Measurements from ENCODE around the gene KRTAP5-1. TPM values are rescaled to one million over a fixed set of nuclear protein-coding genes. Genes with fewer than 3 reads are reported as not detected.
A peak's percentile ranks its signal among the peaks of the same experiment; 100 is the strongest.
"Not testable (repeated sequence)": the region's sequence is repeated elsewhere in the genome, so short reads cannot be mapped to it uniquely, and the experiment has no call there.

KRTAP5-1 gene
- total RNA-seq, 1 experiment from 2014 or later = not detected

- Histone ChIP-seq H3K9me3 (replicated peaks) (no peaks in the 10 kb centered on the region), H3K36me3 (no peaks in the 10 kb centered on the region), H3K4me3 (no peak within 1 kb of the TSS), H3K27me3 (no peaks in the 10 kb centered on the region), H3K27ac (no peak within 1 kb of the TSS), H3K4me1 (no peaks in the 10 kb centered on the region)
- DNase-seq = no peak
Observed at GRCh38 chr11:1608363-1608762, 23.3 kb upstream of the KRTAP5-1 start, which contains the start of gene KRTAP5-3. Gene KRTAP5-3 (minus strand): TSS chr11:1608463. CDS start chr11:1608385, 78 bp downstream.

GRCh38 chr11:1607901-1608300 lies 22.8 kb upstream of the KRTAP5-1 start:
- not testable (repeated sequence) for H3K27me3 ChIP-seq; H3K4me1 ChIP-seq; H3K9me3 ChIP-seq (replicated peaks); H3K36me3 ChIP-seq; H3K27ac ChIP-seq; H3K4me3 ChIP-seq
- peak in 1 of 2 experiments; percentile 50 for DNase-seq

DNA sequence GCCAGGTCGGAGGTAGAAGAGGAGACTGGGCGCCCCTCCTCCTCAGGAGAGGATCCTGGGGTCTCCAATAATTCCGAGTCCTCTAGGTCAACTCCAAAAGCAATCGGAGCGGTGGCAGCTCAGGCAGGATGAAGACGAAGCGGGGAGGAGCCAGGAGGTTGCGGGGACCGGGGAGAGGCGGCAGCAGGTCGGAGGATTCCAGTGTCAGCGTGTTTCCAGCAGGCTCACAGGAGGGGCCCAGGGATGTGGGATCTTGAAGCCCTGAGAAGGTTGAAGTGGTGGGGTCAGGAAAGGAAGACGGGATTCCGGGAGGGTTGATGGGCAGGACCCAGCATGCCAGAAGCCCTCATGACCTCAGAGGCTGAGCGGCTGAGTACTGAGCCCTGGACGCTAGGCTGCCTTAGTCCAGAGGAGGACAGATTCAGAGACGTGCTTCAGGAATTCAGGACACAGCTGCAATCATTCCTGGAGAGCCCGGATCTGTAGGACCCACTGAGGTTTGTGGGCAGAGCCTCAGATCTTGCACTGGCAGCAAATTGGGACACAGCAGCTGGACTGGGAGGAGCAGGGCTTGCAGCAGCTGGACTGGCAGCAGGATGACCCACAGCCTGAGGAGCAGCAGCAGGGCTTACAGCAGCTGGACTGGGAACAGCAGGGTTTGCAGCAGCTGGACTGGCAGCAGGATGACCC lies 22.2 kb upstream of the KRTAP5-1 start:
- DNase-seq = peak; percentile 44 to 45
- H3K27me3 ChIP-seq; H3K27ac ChIP-seq; H3K9me3 ChIP-seq (replicated peaks); H3K4me1 ChIP-seq; H3K36me3 ChIP-seq; H3K4me3 ChIP-seq: not testable (repeated sequence)

- H3K9me3 ChIP-seq (replicated peaks); H3K4me1 ChIP-seq; DNase-seq; H3K36me3 ChIP-seq; H3K27ac ChIP-seq; H3K4me3 ChIP-seq; H3K27me3 ChIP-seq: not testable (repeated sequence)
Observed at GRCh38 chr11:1605923-1606322, 20.8 kb upstream of the KRTAP5-1 start.

GRCh38 chr11:1604711-1605110 lies 19.6 kb upstream of the KRTAP5-1 start:
- no peak for DNase-seq

GRCh38 chr11:1604181-1604580 lies 19.1 kb upstream of the KRTAP5-1 start:
- Histone ChIP-seq H3K27me3 (no peaks in the 10 kb centered on the region), H3K27ac (no peak overlapping the region), H3K36me3 (no peaks in the 10 kb centered on the region), H3K4me1 (no peaks in the 10 kb centered on the region), H3K4me3 (no peak overlapping the region), H3K9me3 (replicated peaks) (no peaks in the 10 kb centered on the region)
- DNase-seq = no peak

More at GRCh38 chr11:1604711-1605110, 19.6 kb upstream of the KRTAP5-1 start:
- no peaks in the 10 kb centered on the region for H3K9me3 ChIP-seq (replicated peaks)
- H3K27me3 ChIP-seq = no peaks in the 10 kb centered on the region
- no peak overlapping the region for H3K4me3 ChIP-seq
- no peaks in the 10 kb centered on the region for H3K36me3 ChIP-seq
- no peaks in the 10 kb centered on the region for H3K4me1 ChIP-seq
- H3K27ac ChIP-seq = no peak overlapping the region

GRCh38 chr11:1603629-1604028 lies 18.5 kb upstream of the KRTAP5-1 start:
- H3K36me3 ChIP-seq = no peaks in the 10 kb centered on the region
- no peaks in the 10 kb centered on the region for H3K4me1 ChIP-seq
- H3K27ac ChIP-seq = no peak overlapping the region
- H3K4me3 ChIP-seq = no peak overlapping the region
- H3K27me3 ChIP-seq = no peaks in the 10 kb centered on the region
- no peak for DNase-seq
- no peaks in the 10 kb centered on the region for H3K9me3 ChIP-seq (replicated peaks)

- H3K27me3 ChIP-seq; DNase-seq; H3K4me1 ChIP-seq; H3K36me3 ChIP-seq; H3K27ac ChIP-seq; H3K4me3 ChIP-seq; H3K9me3 ChIP-seq (replicated peaks): not testable (repeated sequence)
Observed at GRCh38 chr11:1601663-1602062, 16.6 kb upstream of the KRTAP5-1 start.

DNA sequence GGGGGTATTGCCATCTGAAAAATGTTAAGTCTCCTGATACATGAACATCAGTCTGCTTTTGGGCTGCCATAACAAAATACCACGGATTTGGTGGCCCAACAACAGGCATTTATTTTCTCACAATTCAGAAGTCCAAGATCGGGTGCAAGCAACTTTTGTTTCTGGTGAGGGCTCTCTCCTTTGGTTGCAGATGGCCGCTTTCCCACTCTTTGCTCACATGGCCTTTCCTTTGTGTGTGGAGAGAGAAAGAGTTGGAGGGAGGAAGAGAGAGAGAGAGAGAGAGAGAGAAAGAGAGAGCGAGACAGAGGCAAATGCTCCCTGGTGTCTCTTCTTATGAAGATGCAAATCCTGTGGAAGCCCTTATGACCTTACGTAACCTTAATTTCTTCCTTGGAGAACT lies 15.5 kb upstream of the KRTAP5-1 start:
- DNase-seq = no peak
- no peaks in the 10 kb centered on the region for H3K9me3 ChIP-seq (replicated peaks)
- no peaks in the 10 kb centered on the region for H3K4me1 ChIP-seq
- H3K27me3 ChIP-seq = no peaks in the 10 kb centered on the region
- H3K4me3 ChIP-seq = no peak overlapping the region
- H3K27ac ChIP-seq = no peak overlapping the region
- no peaks in the 10 kb centered on the region for H3K36me3 ChIP-seq

GRCh38 chr11:1598816-1599215 lies 13.7 kb upstream of the KRTAP5-1 start:
- Histone ChIP-seq H3K27me3 (peaks cover 2% of the 10 kb centered on the region; the same call in 1 of the 2 replicates), H3K9me3 (replicated peaks) (no peaks in the 10 kb centered on the region), H3K36me3 (no peaks in the 10 kb centered on the region), H3K27ac (no peak overlapping the region), H3K4me1 (no peaks in the 10 kb centered on the region), H3K4me3 (no peak overlapping the region)
- no peak for DNase-seq

- H3K4me3 ChIP-seq; H3K27ac ChIP-seq; H3K27me3 ChIP-seq; H3K36me3 ChIP-seq; H3K9me3 ChIP-seq (replicated peaks); H3K4me1 ChIP-seq; DNase-seq: not testable (repeated sequence)
Observed at GRCh38 chr11:1598406-1598805, 13.3 kb upstream of the KRTAP5-1 start.

DNA sequence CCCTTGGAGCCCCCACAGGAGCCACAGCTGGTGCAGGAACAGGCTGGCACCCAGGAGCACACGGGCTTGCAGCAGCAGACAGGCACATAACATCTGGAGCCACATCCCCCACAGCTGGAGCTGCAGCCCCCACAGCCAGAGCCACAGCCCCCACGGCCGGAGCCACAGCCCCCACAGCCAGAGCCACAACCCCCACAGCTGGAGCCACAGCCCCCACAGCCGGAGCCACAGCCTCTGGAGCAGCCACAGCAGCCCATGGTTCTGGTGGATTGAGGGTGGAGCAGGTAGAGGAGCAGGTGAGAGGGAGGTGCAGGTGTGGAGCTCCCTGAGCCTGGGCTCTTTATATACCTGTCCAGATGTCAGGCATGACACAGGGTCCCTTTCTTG lies 12.9 kb upstream of the KRTAP5-1 start, which contains the start of gene KRTAP5-2:
TSS of gene KRTAP5-2 (minus strand) at position 301 of the 387 bp plus-strand sequence. CDS start at position 257, 44 bp downstream.
- H3K9me3 ChIP-seq (replicated peaks) = no peaks in the 10 kb centered on the region
- H3K27ac ChIP-seq = no peak within 1 kb of the TSS
- no peaks in the 10 kb centered on the region for H3K4me1 ChIP-seq
- H3K4me3 ChIP-seq = no peak within 1 kb of the TSS
- DNase-seq = no peak
- H3K36me3 ChIP-seq = no peaks in the 10 kb centered on the region
- peaks cover 5% of the 10 kb centered on the region; the same call in 1 of the 2 replicates for H3K27me3 ChIP-seq

DNA sequence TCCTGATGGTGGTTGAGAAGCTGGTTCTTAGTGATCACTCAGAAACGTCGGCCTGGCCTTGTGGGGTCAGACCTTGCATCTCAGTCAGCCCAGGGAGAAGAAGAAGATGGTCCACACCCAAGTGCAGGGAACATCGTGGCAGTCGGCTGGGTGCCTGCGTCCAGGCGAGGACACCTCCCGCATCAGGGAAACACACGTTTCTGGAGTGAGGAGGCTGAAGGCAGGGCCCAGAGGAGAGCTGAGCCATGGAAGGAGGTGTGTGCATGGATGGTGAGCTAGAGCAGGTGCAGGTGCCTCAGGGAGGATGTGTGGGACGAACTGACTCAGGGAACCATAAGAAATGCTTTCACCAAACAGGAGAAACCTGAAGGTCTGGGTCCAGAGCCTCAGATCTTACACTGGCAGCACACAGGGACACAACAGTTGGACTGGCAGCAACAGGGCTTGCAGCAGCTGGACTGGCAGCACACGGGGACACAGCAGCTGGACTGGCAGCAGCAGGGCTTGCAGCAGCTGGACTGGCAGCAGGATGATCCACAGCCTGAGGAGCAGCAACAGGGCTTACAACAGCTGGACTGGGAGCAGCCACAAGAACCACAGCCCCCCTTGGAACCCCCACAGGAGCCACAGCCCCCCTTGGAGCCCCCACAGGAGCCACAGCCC lies 12.4 kb upstream of the KRTAP5-1 start:
- H3K27ac ChIP-seq = no peak overlapping the region
- H3K36me3 ChIP-seq = no peaks in the 10 kb centered on the region
- no peaks in the 10 kb centered on the region for H3K4me1 ChIP-seq
- H3K27me3 ChIP-seq = peaks cover 5% of the 10 kb centered on the region; the same call in 1 of the 2 replicates
- no peak overlapping the region for H3K4me3 ChIP-seq
- H3K9me3 ChIP-seq (replicated peaks) = no peaks in the 10 kb centered on the region
- DNase-seq = no peak

GRCh38 chr11:1596576-1597121 lies 11.6 kb upstream of the KRTAP5-1 start:
- not testable (repeated sequence) for H3K36me3 ChIP-seq; H3K27me3 ChIP-seq; H3K4me3 ChIP-seq; H3K27ac ChIP-seq; DNase-seq; H3K9me3 ChIP-seq (replicated peaks); H3K4me1 ChIP-seq

GRCh38 chr11:1595994-1596575 lies 11.0 kb upstream of the KRTAP5-1 start:
- DNase-seq; H3K9me3 ChIP-seq (replicated peaks); H3K4me1 ChIP-seq; H3K27ac ChIP-seq; H3K4me3 ChIP-seq; H3K27me3 ChIP-seq; H3K36me3 ChIP-seq: not testable (repeated sequence)
